WTC11 (cell line): ENCODE results near the gene IL1B. TPM values are rescaled to one million over a fixed set of nuclear protein-coding genes. Genes with fewer than 3 reads are reported as not detected.

Experiments
- ATAC-seq: fragments of 200-7000 bp; cut with Tn5 transposase; 2 replicates; pipeline ENCODE4 v1.10.0; 2021; ENCODE audit warnings: mild to moderate bottlenecking, moderate library complexity
- CTCF ChIA-PET: fragments of 300-600 bp; sonication (Branson Sonifier 250); formaldehyde crosslinking; loops from one replicate; lab custom pipeline; 2021; ENCODE audit warnings: antibody characterized with exemption; lab: Charles Lee
- POLR2A ChIA-PET: fragments of 350-600 bp; sonication (Branson Sonifier 250); formaldehyde crosslinking; loops from one replicate; lab custom pipeline; 2021; ENCODE audit warnings: antibody characterized with exemption; lab: Charles Lee
- DNase-seq: peaks from one replicate; pipeline ENCODE4 v3.0.0; 2021; ENCODE audit warnings: low spot score
- H3K27ac Mint-ChIP-seq: 2 replicates; pipeline ENCODE4 v1.8.0; 2021; ENCODE audit warnings: mixed read lengths
- H3K27me3 Mint-ChIP-seq: 2 replicates; pipeline ENCODE4 v1.8.0; 2021; ENCODE audit warnings: low read depth, mild to moderate bottlenecking, moderate library complexity, mixed read lengths
- H3K36me3 Mint-ChIP-seq: 2 replicates; pipeline ENCODE4 v1.8.0; 2021; ENCODE audit warnings: mixed read lengths
- H3K4me1 Mint-ChIP-seq: 2 replicates; pipeline ENCODE4 v1.8.0; 2022; ENCODE audit warnings: mixed read lengths
- H3K4me3 Mint-ChIP-seq: 2 replicates; pipeline ENCODE4 v1.8.0; 2021; ENCODE audit warnings: mild to moderate bottlenecking, moderate library complexity, mixed read lengths
- H3K9me3 Mint-ChIP-seq: 2 replicates; pipeline ENCODE4 v1.8.0; 2021; ENCODE audit warnings: mixed read lengths
- ERG ChIP-seq: fragments of 250-450 bp; sonication (Bioruptor Pico); IDR thresholded peaks from 2 replicates; pipeline ENCODE4 v1.8.0; 2021; ENCODE audit warnings: mild to moderate bottlenecking
- GABPB1 ChIP-seq: sonication (generic); formaldehyde crosslinking; IDR thresholded peaks from 2 replicates; pipeline ENCODE4 v1.8.1; 2023; ENCODE audit warnings: mild to moderate bottlenecking, missing genetic modification reagents
- GRHL2 ChIP-seq: fragments of 250-450 bp; sonication (Bioruptor Pico); IDR thresholded peaks from 2 replicates; pipeline ENCODE4 v1.8.0; 2022; ENCODE audit warnings: mild to moderate bottlenecking, moderate library complexity; ENCODE audit not compliant: insufficient replicate concordance, severe bottlenecking
- HMGXB4 ChIP-seq: sonication (generic); formaldehyde crosslinking; IDR thresholded peaks from 2 replicates; pipeline ENCODE4 v1.8.1; 2023; ENCODE audit warnings: mild to moderate bottlenecking, moderate library complexity, missing genetic modification reagents
- JAZF1 ChIP-seq: fragments of 250-450 bp; sonication (Bioruptor Pico); IDR thresholded peaks from 2 replicates; pipeline ENCODE4 v1.9.0; 2021; ENCODE audit warnings: moderate library complexity, mild to moderate bottlenecking, inconsistent platforms
- MLX ChIP-seq: sonication (generic); formaldehyde crosslinking; IDR thresholded peaks from 2 replicates; pipeline ENCODE4 v1.8.1; 2023; ENCODE audit warnings: mild to moderate bottlenecking, missing genetic modification reagents, moderate library complexity
- MYBL2 ChIP-seq: sonication (generic); formaldehyde crosslinking; IDR thresholded peaks from 2 replicates; pipeline ENCODE4 v1.8.1; 2023; ENCODE audit warnings: mild to moderate bottlenecking, moderate library complexity, missing genetic modification reagents
- NFYB ChIP-seq: sonication (generic); formaldehyde crosslinking; conservative IDR thresholded peaks from 2 replicates; pipeline ENCODE4 v1.8.0; 2022; ENCODE audit warnings: low read depth, missing genetic modification reagents
- NR2C2 ChIP-seq: sonication (generic); formaldehyde crosslinking; IDR thresholded peaks from 2 replicates; pipeline ENCODE4 v1.8.0; 2022; ENCODE audit warnings: mild to moderate bottlenecking, missing genetic modification reagents
- PRRX2 ChIP-seq: fragments of 250-450 bp; sonication (Bioruptor Pico); IDR thresholded peaks from 2 replicates; pipeline ENCODE4 v1.8.0; 2021; ENCODE audit warnings: mild to moderate bottlenecking
- RELA ChIP-seq: sonication (generic); formaldehyde crosslinking; IDR thresholded peaks from 2 replicates; pipeline ENCODE4 v1.8.1; 2022; ENCODE audit warnings: missing genetic modification reagents, mild to moderate bottlenecking, borderline replicate concordance
- SMAD3 ChIP-seq: sonication (generic); formaldehyde crosslinking; IDR thresholded peaks from 2 replicates; pipeline ENCODE4 v1.8.0; 2022; ENCODE audit warnings: missing genetic modification reagents, mild to moderate bottlenecking, borderline replicate concordance
- SOX15 ChIP-seq: fragments of 250-450 bp; sonication (Bioruptor Pico); IDR thresholded peaks from 2 replicates; pipeline ENCODE4 v1.9.0; 2021; ENCODE audit warnings: mild to moderate bottlenecking
- TEAD1 ChIP-seq: sonication (generic); formaldehyde crosslinking; IDR thresholded peaks from 2 replicates; pipeline ENCODE4 v1.8.0; 2022; ENCODE audit warnings: mild to moderate bottlenecking, missing genetic modification reagents
- TEAD4 ChIP-seq: sonication (generic); formaldehyde crosslinking; IDR thresholded peaks from 2 replicates; pipeline ENCODE4 v1.8.0; 2022; ENCODE audit warnings: mild to moderate bottlenecking, missing genetic modification reagents
- TP53 ChIP-seq: sonication (generic); formaldehyde crosslinking; IDR thresholded peaks from 2 replicates; pipeline ENCODE4 v1.8.1; 2023; ENCODE audit warnings: mild to moderate bottlenecking, missing genetic modification reagents
- USF1 ChIP-seq: sonication (generic); formaldehyde crosslinking; IDR thresholded peaks from 2 replicates; pipeline ENCODE4 v1.8.0; 2022; ENCODE audit warnings: mild to moderate bottlenecking, missing genetic modification reagents
- ZNF121 ChIP-seq: sonication (generic); formaldehyde crosslinking; IDR thresholded peaks from 2 replicates; pipeline ENCODE4 v1.8.0; 2023; ENCODE audit warnings: missing genetic modification reagents
- ZNF138 ChIP-seq: sonication (generic); formaldehyde crosslinking; conservative IDR thresholded peaks from 2 replicates; pipeline ENCODE4 v1.8.1; 2022; ENCODE audit warnings: mild to moderate bottlenecking, moderate library complexity, missing genetic modification reagents
- ZNF416 ChIP-seq: fragments of 250-450 bp; sonication (Bioruptor Pico); IDR thresholded peaks from 2 replicates; pipeline ENCODE4 v1.9.0; 2021; ENCODE audit warnings: mild to moderate bottlenecking, inconsistent platforms
- ZSCAN18 ChIP-seq: fragments of 250-450 bp; sonication (Bioruptor Pico); IDR thresholded peaks from 2 replicates; pipeline ENCODE4 v2.1.2; 2022; ENCODE audit warnings: mild to moderate bottlenecking, moderate library complexity
- total RNA-seq: library from RNA; stranded (reverse); gene quantifications from 3 replicates; pipeline ENCODE4 v1.2.3, GENCODE V29; 2021
- TF ChIP-seq, protein P1 (sequence below): sonication (generic); formaldehyde crosslinking; IDR thresholded peaks from 2 replicates; pipeline ENCODE4 v1.8.1; 2022; ENCODE audit warnings: low read depth, mild to moderate bottlenecking, moderate library complexity, missing genetic modification reagents, borderline replicate concordance
- TF ChIP-seq, protein P2 (sequence below): sonication (generic); formaldehyde crosslinking; IDR thresholded peaks from 2 replicates; pipeline ENCODE4 v1.8.0; 2023; ENCODE audit warnings: missing genetic modification reagents, mild to moderate bottlenecking, borderline replicate concordance

Gene IL1B
- total RNA-seq, 1 experiment from 2014 or later = not detected

DNA sequence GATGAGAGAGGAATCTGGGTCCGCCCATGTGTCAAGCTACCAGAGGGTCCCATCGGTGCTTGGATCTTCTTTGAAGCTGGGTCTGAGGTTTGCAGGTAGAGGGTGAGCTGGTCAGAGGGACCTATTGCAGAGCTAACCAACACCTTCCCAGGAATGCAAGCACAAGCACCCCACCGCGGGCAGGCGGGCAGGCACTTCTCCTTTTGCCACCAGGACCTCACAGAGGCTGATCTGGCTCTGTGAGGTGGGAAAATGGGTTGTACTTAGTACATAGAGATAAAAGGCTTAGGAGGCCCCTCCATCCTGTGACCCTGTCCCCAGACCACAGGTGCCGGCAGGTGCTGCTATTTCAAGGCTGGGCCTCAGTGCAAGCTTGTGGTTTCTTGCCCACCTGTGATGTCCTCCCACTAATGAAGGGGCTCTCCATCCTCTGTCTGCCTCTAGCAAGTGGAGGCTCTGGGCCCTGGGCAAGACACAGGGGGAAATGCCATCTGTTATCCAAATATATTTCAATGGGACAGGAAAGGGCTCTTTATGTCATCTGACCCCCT lies 43.0 kb upstream of the IL1B start:
- no peaks in the 10 kb centered on the region for H3K27me3 Mint-ChIP-seq
- H3K27ac Mint-ChIP-seq = no peak overlapping the region
- H3K36me3 Mint-ChIP-seq = no peaks in the 10 kb centered on the region
- TF ChIP-seq GABPB1 (no peak), ZSCAN18 (CRISPR knock-in tag) (no peak), MYBL2 (no peak), ZNF121 (CRISPR knock-in tag) (no peak), RELA (CRISPR knock-in tag) (no peak), PRRX2 (CRISPR knock-in tag) (no peak)
- peaks cover 2% of the 10 kb centered on the region for H3K4me1 Mint-ChIP-seq
- ATAC-seq = no peak
- POLR2A ChIA-PET = no interaction called here
- CTCF ChIA-PET = interaction anchor here (0.5 to 1.5 kb wide), 2 partner anchors 62 to 69 kb away, joined by 3 read pairs; no protein-coding TSS in a partner anchor
- no peak for DNase-seq
- no peak overlapping the region for H3K4me3 Mint-ChIP-seq
- H3K9me3 Mint-ChIP-seq = no peaks in the 10 kb centered on the region

DNA sequence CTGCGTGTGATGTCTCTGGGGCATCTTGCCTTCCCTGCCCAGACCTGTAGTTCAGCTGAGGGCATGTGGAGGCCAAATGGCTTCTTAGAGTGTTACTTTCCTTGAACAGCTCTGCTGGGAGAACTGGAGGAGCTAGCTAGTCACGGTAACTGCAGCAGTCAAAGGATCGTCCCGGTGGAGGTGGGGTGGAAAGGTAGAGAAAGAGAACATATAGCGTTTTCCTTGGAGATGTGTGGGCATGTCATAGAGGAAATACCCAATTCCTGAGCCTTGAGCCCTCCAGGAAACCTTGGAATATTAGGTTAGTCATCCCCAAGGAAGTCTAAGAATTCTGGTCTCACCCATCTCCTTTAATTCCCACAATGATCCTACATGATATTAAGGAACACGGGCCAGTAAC lies 40.8 kb upstream of the IL1B start:
- TF ChIP-seq, protein P1, sequence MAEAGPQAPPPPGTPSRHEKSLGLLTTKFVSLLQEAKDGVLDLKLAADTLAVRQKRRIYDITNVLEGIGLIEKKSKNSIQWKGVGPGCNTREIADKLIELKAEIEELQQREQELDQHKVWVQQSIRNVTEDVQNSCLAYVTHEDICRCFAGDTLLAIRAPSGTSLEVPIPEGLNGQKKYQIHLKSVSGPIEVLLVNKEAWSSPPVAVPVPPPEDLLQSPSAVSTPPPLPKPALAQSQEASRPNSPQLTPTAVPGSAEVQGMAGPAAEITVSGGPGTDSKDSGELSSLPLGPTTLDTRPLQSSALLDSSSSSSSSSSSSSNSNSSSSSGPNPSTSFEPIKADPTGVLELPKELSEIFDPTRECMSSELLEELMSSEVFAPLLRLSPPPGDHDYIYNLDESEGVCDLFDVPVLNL (CRISPR knock-in tag) = no peak
- TF ChIP-seq, protein P2, sequence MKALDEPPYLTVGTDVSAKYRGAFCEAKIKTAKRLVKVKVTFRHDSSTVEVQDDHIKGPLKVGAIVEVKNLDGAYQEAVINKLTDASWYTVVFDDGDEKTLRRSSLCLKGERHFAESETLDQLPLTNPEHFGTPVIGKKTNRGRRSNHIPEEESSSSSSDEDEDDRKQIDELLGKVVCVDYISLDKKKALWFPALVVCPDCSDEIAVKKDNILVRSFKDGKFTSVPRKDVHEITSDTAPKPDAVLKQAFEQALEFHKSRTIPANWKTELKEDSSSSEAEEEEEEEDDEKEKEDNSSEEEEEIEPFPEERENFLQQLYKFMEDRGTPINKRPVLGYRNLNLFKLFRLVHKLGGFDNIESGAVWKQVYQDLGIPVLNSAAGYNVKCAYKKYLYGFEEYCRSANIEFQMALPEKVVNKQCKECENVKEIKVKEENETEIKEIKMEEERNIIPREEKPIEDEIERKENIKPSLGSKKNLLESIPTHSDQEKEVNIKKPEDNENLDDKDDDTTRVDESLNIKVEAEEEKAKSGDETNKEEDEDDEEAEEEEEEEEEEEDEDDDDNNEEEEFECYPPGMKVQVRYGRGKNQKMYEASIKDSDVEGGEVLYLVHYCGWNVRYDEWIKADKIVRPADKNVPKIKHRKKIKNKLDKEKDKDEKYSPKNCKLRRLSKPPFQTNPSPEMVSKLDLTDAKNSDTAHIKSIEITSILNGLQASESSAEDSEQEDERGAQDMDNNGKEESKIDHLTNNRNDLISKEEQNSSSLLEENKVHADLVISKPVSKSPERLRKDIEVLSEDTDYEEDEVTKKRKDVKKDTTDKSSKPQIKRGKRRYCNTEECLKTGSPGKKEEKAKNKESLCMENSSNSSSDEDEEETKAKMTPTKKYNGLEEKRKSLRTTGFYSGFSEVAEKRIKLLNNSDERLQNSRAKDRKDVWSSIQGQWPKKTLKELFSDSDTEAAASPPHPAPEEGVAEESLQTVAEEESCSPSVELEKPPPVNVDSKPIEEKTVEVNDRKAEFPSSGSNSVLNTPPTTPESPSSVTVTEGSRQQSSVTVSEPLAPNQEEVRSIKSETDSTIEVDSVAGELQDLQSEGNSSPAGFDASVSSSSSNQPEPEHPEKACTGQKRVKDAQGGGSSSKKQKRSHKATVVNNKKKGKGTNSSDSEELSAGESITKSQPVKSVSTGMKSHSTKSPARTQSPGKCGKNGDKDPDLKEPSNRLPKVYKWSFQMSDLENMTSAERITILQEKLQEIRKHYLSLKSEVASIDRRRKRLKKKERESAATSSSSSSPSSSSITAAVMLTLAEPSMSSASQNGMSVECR (CRISPR knock-in tag) = no peak
- TF ChIP-seq MLX (CRISPR knock-in tag) = no peak
- TF ChIP-seq HMGXB4 (CRISPR knock-in tag) = no peak
- no peak for TF ChIP-seq TEAD4 (CRISPR knock-in tag)
- no peak for TF ChIP-seq NFYB (CRISPR knock-in tag)
- TF ChIP-seq GRHL2 (CRISPR knock-in tag) = no peak
- no peak for TF ChIP-seq ZSCAN18 (CRISPR knock-in tag)
- TF ChIP-seq ERG (CRISPR knock-in tag) = no peak
- TF ChIP-seq TP53 (CRISPR knock-in tag) = no peak
- TF ChIP-seq TEAD1 (CRISPR knock-in tag) = no peak
- no peak for TF ChIP-seq ZNF416 (CRISPR knock-in tag)
- TF ChIP-seq ZNF138 (CRISPR knock-in tag) = no peak
- TF ChIP-seq NR2C2 = no peak
- TF ChIP-seq SMAD3 (CRISPR knock-in tag) = no peak
- no peak for TF ChIP-seq USF1
- TF ChIP-seq SOX15 (CRISPR knock-in tag) = no peak
- no peak for TF ChIP-seq JAZF1 (CRISPR knock-in tag)
- TF ChIP-seq, all 79 proteins: peak for 0
- POLR2A ChIA-PET = no interaction called here
- no peak overlapping the region for H3K4me3 Mint-ChIP-seq
- H3K36me3 Mint-ChIP-seq = no peaks in the 10 kb centered on the region
- no peak for ATAC-seq
- no peak overlapping the region for H3K27ac Mint-ChIP-seq
- DNase-seq = no peak
- H3K9me3 Mint-ChIP-seq = no peaks in the 10 kb centered on the region
- no peaks in the 10 kb centered on the region; the same call in 1 of the 2 replicates for H3K4me1 Mint-ChIP-seq
- CTCF ChIA-PET = interaction anchor here (1.0 kb wide), 1 partner anchor 64 kb away, joined by 4 read pairs; no protein-coding TSS in a partner anchor
- no peaks in the 10 kb centered on the region for H3K27me3 Mint-ChIP-seq
